D721Med (cell line): ENCODE measurements around the gene SMIM32.

Source experiments
- DNase-seq: peaks from one replicate; pipeline ENCODE4 v3.0.0; 2011; ENCODE audit warnings: low spot score; ENCODE audit not compliant: insufficient read length
- FAIRE-seq: peaks from 2 replicates; lab custom pipeline; 2011; peaks lifted over from hg19 to GRCh38; lab: Jason Lieb, UNC
- TF ChIP-seq, protein P1 (sequence below): IDR thresholded peaks from 2 replicates; pipeline ENCODE4 v1.5.1; 2012; ENCODE audit warnings: mild to moderate bottlenecking, control low read depth; ENCODE audit not compliant: insufficient read depth; ENCODE audit errors: missing control alignments

Gene SMIM32

DNA sequence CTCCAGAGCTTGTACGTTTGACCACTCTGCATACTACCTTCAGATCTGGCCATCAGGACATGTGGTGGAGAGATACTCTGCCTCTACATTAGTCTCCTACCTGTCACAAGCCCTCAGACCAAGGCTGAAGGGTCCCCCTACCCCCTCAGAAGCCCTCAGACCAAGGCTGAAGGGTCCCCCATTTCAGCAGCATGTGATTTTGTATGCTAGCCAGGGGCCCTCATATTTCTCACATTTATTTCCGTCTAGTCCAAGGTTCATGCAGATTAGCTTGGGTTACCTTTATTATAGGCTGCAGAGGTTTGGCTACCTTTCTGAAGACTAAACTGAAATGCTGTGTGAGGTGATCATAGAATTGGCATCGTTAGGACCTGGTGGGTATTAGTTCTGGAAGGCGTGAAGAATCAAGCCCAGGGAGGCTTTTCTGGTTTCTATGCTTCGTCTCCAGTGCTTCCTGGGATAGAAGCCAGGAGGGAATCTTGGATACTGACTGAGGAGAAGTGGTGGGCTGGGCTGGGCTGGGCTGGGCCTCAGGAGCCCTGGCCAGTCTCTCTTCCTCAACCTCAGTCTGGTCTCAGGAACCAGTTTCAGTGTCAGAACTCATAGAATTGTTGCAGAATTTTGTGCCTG, 2.8 kb downstream of the SMIM32 start:
- FAIRE-seq (no peak), DNase-seq (no peak)
- TF ChIP-seq, protein P1, sequence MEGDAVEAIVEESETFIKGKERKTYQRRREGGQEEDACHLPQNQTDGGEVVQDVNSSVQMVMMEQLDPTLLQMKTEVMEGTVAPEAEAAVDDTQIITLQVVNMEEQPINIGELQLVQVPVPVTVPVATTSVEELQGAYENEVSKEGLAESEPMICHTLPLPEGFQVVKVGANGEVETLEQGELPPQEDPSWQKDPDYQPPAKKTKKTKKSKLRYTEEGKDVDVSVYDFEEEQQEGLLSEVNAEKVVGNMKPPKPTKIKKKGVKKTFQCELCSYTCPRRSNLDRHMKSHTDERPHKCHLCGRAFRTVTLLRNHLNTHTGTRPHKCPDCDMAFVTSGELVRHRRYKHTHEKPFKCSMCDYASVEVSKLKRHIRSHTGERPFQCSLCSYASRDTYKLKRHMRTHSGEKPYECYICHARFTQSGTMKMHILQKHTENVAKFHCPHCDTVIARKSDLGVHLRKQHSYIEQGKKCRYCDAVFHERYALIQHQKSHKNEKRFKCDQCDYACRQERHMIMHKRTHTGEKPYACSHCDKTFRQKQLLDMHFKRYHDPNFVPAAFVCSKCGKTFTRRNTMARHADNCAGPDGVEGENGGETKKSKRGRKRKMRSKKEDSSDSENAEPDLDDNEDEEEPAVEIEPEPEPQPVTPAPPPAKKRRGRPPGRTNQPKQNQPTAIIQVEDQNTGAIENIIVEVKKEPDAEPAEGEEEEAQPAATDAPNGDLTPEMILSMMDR: no peak

DNA sequence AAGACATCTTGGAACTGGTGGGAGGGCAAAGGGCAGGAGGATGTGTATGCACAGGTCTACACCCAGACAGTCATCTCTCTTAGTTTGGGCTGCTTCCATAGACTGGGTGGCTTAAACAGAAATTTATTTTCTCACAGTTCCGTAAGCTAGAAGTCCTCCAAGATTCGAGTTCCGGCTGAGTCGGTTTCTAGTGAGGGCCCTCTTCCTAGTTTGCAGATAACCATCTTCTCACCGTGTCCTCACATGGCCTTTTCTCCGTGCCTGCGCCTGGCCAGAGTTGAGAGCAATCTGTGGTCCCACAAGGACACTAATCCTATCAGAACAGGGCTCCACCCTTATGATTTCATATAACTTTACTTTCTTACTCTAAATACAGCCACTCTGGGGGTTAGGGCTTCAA, 4.1 kb downstream of the SMIM32 start:
- TF ChIP-seq, protein P1: no peak
- DNase-seq (no peak), FAIRE-seq (no peak)

- FAIRE-seq (no peak), DNase-seq (no peak)
- TF ChIP-seq, protein P1: no peak
Measured at GRCh38 chr5:136186796-136187195, 6.2 kb downstream of the SMIM32 start.

GRCh38 chr5:136185974-136186665, 6.8 kb downstream of the SMIM32 start:
- no peak for DNase-seq
- no peak for FAIRE-seq
- TF ChIP-seq, protein P1: no peak

DNA sequence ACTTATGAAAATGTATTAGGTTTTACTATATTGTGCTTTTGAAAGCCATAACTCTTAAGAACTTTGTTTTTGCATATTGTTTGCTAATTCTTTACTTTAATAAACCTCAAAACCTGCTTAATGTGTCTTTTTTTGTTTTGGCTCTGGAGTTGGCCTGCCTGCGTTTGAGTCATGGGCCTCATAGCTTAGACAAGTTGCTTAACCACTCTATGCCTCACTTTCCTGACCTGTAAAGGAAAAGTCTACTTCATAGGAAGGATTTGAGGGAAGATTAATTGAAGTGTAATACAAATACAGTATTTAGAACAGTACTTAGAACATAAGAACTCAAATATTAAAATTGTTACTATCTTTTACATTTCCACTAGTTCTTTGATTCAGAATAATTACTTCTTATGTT, 10.3 kb downstream of the SMIM32 start:
- FAIRE-seq: no peak
- no peak for DNase-seq
- TF ChIP-seq, protein P1: no peak

DNA sequence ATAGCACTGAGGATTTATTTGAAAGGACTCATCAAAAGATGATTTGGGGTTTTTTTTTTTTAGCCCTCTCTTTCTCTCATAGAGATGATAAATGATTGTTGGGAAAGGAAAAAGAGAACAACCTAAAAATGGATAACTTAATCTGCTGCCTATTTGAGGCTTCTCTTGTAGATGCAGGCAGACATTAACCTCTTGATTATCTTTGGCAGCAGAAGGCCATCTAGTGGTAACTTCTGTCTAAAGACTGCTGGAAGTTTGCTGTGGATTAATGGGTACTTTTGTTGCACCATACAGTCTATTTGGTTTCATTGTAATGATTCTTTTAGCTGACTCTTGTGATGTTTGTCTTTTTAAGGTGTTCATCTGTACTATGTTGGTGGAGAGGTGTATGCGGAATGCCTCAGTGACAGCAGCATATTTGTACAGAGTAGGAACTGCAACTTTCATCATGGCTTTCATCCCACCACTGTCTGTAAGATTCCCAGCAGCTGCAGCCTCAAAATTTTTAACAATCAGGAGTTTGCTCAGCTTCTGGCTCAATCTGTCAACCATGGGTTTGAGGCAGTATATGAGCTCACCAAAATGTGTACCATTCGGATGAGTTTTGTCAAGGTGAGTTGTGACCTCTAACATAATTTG, 18.8 kb downstream of the SMIM32 start:
- DNase-seq: no peak
- peak; percentile 80 for FAIRE-seq
- TF ChIP-seq, protein P1: peak; percentile 88
